GM12874 (cell line): ENCODE measurements around the gene OPN1MW2.
"Not testable (repeated sequence)": the region's sequence is repeated elsewhere in the genome, so short reads cannot be mapped to it uniquely, and the experiment has no call there.

ENCODE experiments used
- CTCF ChIP-seq: IDR thresholded peaks from 2 replicates; pipeline ENCODE4 v1.5.1; 2011; ENCODE audit warnings: low read depth, mild to moderate bottlenecking, control low read depth, low read length, moderate library complexity; ENCODE audit not compliant: insufficient read depth

The OPN1MW2 gene

DNA sequence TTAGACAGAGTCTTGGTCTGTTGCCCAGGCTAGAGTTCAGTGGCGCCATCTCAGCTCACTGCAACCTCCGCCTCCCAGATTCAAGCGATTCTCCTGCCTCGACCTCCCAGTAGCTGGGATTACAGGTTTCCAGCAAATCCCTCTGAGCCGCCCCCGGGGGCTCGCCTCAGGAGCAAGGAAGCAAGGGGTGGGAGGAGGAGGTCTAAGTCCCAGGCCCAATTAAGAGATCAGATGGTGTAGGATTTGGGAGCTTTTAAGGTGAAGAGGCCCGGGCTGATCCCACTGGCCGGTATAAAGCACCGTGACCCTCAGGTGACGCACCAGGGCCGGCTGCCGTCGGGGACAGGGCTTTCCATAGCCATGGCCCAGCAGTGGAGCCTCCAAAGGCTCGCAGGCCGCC lies at the start of gene OPN1MW2:
OPN1MW2 (plus strand) TSS at position 301 of the 400 bp plus-strand sequence; CDS start at position 361, 60 bp downstream.
- not testable (repeated sequence) for TF ChIP-seq CTCF

GRCh38 chrX:154182296-154182695 lies 37.3 kb upstream of the OPN1MW2 start, which contains the start of gene OPN1MW:
Gene OPN1MW, plus strand, starts transcription at chrX:154182596. Its CDS starts 82 bp downstream, at chrX:154182678.
- TF ChIP-seq CTCF, result not testable (repeated sequence)

DNA sequence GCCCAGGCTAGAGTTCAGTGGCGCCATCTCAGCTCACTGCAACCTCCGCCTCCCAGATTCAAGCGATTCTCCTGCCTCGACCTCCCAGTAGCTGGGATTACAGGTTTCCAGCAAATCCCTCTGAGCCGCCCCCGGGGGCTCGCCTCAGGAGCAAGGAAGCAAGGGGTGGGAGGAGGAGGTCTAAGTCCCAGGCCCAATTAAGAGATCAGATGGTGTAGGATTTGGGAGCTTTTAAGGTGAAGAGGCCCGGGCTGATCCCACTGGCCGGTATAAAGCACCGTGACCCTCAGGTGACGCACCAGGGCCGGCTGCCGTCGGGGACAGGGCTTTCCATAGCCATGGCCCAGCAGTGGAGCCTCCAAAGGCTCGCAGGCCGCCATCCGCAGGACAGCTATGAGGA lies 37.7 kb downstream of the OPN1MW2 start, which contains the start of gene OPN1MW3:
OPN1MW3 (plus strand) TSS at position 301 of the 400 bp plus-strand sequence; CDS start at position 339, 38 bp downstream.
- not testable (repeated sequence) for TF ChIP-seq CTCF
